GM23338 (cell line): ENCODE results near the gene STX8. TPM values are rescaled to one million over a fixed set of nuclear protein-coding genes. Genes with fewer than 3 reads are reported as not detected.

Experiments used
- ATAC-seq: fragments of 200-7000 bp; cut with Tn5 transposase; 3 replicates; pipeline ENCODE4 v1.9.1; 2020
- DNase-seq: peaks from one replicate; pipeline ENCODE4 v3.0.0-alpha.2; 2015; ENCODE audit warnings: low spot score
- H2AFZ ChIP-seq: fragments of 200-600 bp; sonication (generic); 2 replicates; pipeline ENCODE4 v1.8.0; 2016; ENCODE audit warnings: antibody characterized with exemption, mild to moderate bottlenecking, moderate library complexity
- H3F3A ChIP-seq: fragments of 200-600 bp; sonication (generic); replicated peaks from 2 replicates; pipeline ENCODE4 v1.8.0; 2017; ENCODE audit warnings: antibody characterized with exemption, mixed run types, low read depth
- H3K27ac ChIP-seq: fragments of 200-600 bp; sonication (generic); 2 replicates; pipeline ENCODE4 v1.6.1; 2016; ENCODE audit warnings: low read depth
- H3K27me3 ChIP-seq: fragments of 200-600 bp; sonication (generic); 2 replicates; pipeline ENCODE4 v1.8.0; 2016; ENCODE audit warnings: mild to moderate bottlenecking, mixed run types, moderate library complexity; ENCODE audit not compliant: insufficient read depth
- H3K36me3 ChIP-seq: fragments of 200-600 bp; sonication (generic); 2 replicates; pipeline ENCODE4 v1.8.0; 2016; ENCODE audit warnings: mild to moderate bottlenecking; ENCODE audit not compliant: insufficient read depth
- H3K4me1 ChIP-seq: fragments of 200-600 bp; sonication (generic); 2 replicates; pipeline ENCODE4 v1.8.0; 2016; ENCODE audit warnings: mild to moderate bottlenecking, moderate library complexity; ENCODE audit not compliant: insufficient read depth
- H3K4me2 ChIP-seq: fragments of 200-600 bp; sonication (generic); 2 replicates; pipeline ENCODE4 v1.7.1; 2017; ENCODE audit warnings: mixed run types
- H3K4me3 ChIP-seq: fragments of 200-600 bp; sonication (generic); 2 replicates; pipeline ENCODE4 v1.6.1; 2016; ENCODE audit warnings: mixed run types
- H3K79me2 ChIP-seq: fragments of 200-600 bp; sonication (generic); replicated peaks from 2 replicates; pipeline ENCODE4 v1.8.0; 2017; ENCODE audit warnings: mild to moderate bottlenecking; ENCODE audit not compliant: insufficient read depth
- H3K9me2 ChIP-seq: fragments of 200-600 bp; sonication (generic); 2 replicates; pipeline ENCODE4 v1.8.0; 2017; ENCODE audit not compliant: insufficient read depth
- H4K20me1 ChIP-seq: fragments of 200-600 bp; sonication (generic); replicated peaks from 2 replicates; pipeline ENCODE4 v1.8.0; 2017; ENCODE audit warnings: mild to moderate bottlenecking; ENCODE audit not compliant: insufficient read depth
- H3K27ac Mint-ChIP-seq: 2 replicates; pipeline ENCODE4 v1.8.0; 2020; ENCODE audit warnings: inconsistent platforms, mild to moderate bottlenecking, moderate library complexity, mixed read lengths
- H3K27me3 Mint-ChIP-seq: 3 replicates; pipeline ENCODE4 v1.8.0; 2022; ENCODE audit warnings: low read depth, mild to moderate bottlenecking, moderate library complexity, mixed read lengths, inconsistent platforms; ENCODE audit not compliant: insufficient read depth, poor library complexity
- H3K36me3 Mint-ChIP-seq: 3 replicates; pipeline ENCODE4 v1.8.0; 2021; ENCODE audit warnings: low read depth, mild to moderate bottlenecking, inconsistent platforms, moderate library complexity, mixed read lengths
- H3K4me1 Mint-ChIP-seq: 3 replicates; pipeline ENCODE4 v1.8.0; 2020; ENCODE audit warnings: mild to moderate bottlenecking, inconsistent platforms, mixed read lengths
- H3K4me3 Mint-ChIP-seq: 3 replicates; pipeline ENCODE4 v1.8.0; 2021; ENCODE audit warnings: moderate library complexity, mild to moderate bottlenecking, inconsistent platforms, mixed read lengths
- H3K9me3 Mint-ChIP-seq: 3 replicates; pipeline ENCODE4 v1.8.0; 2020; ENCODE audit warnings: moderate library complexity, mild to moderate bottlenecking, inconsistent platforms, mixed read lengths
- CTCF ChIP-seq, 2 experiments: fragments of 200-600 bp in 1 of 2; sonication (generic) in 1 of 2; conservative IDR thresholded peaks; 2 replicates each; pipeline versions ENCODE4 v1.5.1 to v1.6.1; 2016 to 2017; ENCODE audit warnings: antibody characterized with exemption in 2 of 2, low read depth in 2 of 2, mild to moderate bottlenecking in 2 of 2, moderate library complexity in 1 of 2
- ETS1 ChIP-seq: IDR thresholded peaks from 2 replicates; pipeline ENCODE4 v1.6.1; 2016; ENCODE audit warnings: antibody characterized with exemption
- EZH2 ChIP-seq: fragments of 200-600 bp; sonication (generic); IDR thresholded peaks from one replicate; pipeline ENCODE4 v1.8.0; 2017; ENCODE audit warnings: antibody characterized with exemption, mild to moderate bottlenecking, low read depth; ENCODE audit not compliant: unreplicated experiment
- EZH2phosphoT487 ChIP-seq: fragments of 200-600 bp; sonication (generic); IDR thresholded peaks from one replicate; pipeline ENCODE4 v1.8.1; 2018; ENCODE audit warnings: antibody characterized with exemption; ENCODE audit not compliant: unreplicated experiment
- JUNB ChIP-seq: IDR thresholded peaks from one replicate; pipeline ENCODE4 v1.6.1; 2016; ENCODE audit warnings: antibody characterized with exemption; ENCODE audit not compliant: unreplicated experiment
- POLR2AphosphoS5 ChIP-seq: IDR thresholded peaks from 2 replicates; pipeline ENCODE4 v1.6.1; 2016; ENCODE audit warnings: antibody characterized with exemption, low read depth
- REST ChIP-seq: IDR thresholded peaks from one replicate; pipeline ENCODE4 v1.6.1; 2018; ENCODE audit warnings: antibody characterized with exemption; ENCODE audit not compliant: unreplicated experiment
- STAT1 ChIP-seq: IDR thresholded peaks from one replicate; pipeline ENCODE4 v1.6.1; 2016; ENCODE audit warnings: antibody characterized with exemption; ENCODE audit not compliant: unreplicated experiment
- ZNF331 ChIP-seq: fragments of 250-450 bp; sonication (Bioruptor Pico); IDR thresholded peaks from 2 replicates; pipeline ENCODE4 v1.5.0; 2020; ENCODE audit warnings: low read depth, mild to moderate bottlenecking, moderate library complexity
- polyA plus RNA-seq: library from polyadenylated mRNA; unstranded; fragments of >200 nt; fragmentation: Nextera tagmentation; extraction: Ambion mirVana; gene quantifications from 2 replicates; pipeline ENCODE4 v1.2.1, GENCODE V29; 2016
- total RNA-seq: library from RNA; depleted of rRNA; stranded (reverse); fragments of >200 nt; shearing (Covaris generic); gene quantifications from 2 replicates; pipeline ENCODE4 v1.2.3, GENCODE V29; 2014

The STX8 gene
- total and polyA plus RNA-seq, 2 experiments from 2014 or later: 59.4 to 82.3 TPM

GRCh38 chr17:9537177-9537776 is 38.3 kb downstream of the STX8 start (continued):
- TF ChIP-seq POLR2AphosphoS5: no peak
- TF ChIP-seq REST: no peak

- H3K4me3 ChIP-seq: no peak overlapping the region
- H4K20me1 ChIP-seq: no peaks in the 10 kb centered on the region
- TF ChIP-seq ETS1 (no peak), JUNB (no peak), ZNF331 (CRISPR knock-in tag) (no peak), EZH2 (no peak), STAT1 (no peak), CTCF (conservative IDR thresholded peaks at IDR 0.05; ENCODE audit: low read depth in 2 of 2) (no peak), EZH2phosphoT487 (no peak)
- no peak for DNase-seq
- no peaks in the 10 kb centered on the region for H3F3A ChIP-seq
- no peak overlapping the region for H3K27ac ChIP-seq
- no peaks in the 10 kb centered on the region for H3K27me3 ChIP-seq
- Mint-ChIP-seq H3K27ac (no peak overlapping the region), H3K4me3 (no peak overlapping the region), H3K9me3 (no peaks in the 10 kb centered on the region; the same call in 2 of the 3 replicates), H3K27me3 (peaks cover 4% of the 10 kb centered on the region), H3K4me1 (peaks cover 12% of the 10 kb centered on the region; the same call in 2 of the 3 replicates), H3K36me3 (no peaks in the 10 kb centered on the region)
- no peaks in the 10 kb centered on the region for H3K79me2 ChIP-seq
- H3K4me1 ChIP-seq: 0 out of 2 replicates have a peak, but pooled peaks cover 7% of the 10 kb centered on the region
- 0 out of 2 replicates have a peak, but pooled peaks cover 3% of the 10 kb centered on the region for H3K9me2 ChIP-seq
- H2AFZ ChIP-seq: no peak overlapping the region
- no peak for ATAC-seq
- H3K36me3 ChIP-seq: no peaks in the 10 kb centered on the region
- H3K4me2 ChIP-seq: no peak overlapping the region
These were observed 39.6 kb downstream of the STX8 start for GRCh38 chr17:9536061-9536460.
